ENCODE results near the gene ADISSP.
"Not testable (repeated sequence)": the region's sequence is repeated elsewhere in the genome, so short reads cannot be mapped to it uniquely, and the experiment has no call there.

The ADISSP gene

DNA sequence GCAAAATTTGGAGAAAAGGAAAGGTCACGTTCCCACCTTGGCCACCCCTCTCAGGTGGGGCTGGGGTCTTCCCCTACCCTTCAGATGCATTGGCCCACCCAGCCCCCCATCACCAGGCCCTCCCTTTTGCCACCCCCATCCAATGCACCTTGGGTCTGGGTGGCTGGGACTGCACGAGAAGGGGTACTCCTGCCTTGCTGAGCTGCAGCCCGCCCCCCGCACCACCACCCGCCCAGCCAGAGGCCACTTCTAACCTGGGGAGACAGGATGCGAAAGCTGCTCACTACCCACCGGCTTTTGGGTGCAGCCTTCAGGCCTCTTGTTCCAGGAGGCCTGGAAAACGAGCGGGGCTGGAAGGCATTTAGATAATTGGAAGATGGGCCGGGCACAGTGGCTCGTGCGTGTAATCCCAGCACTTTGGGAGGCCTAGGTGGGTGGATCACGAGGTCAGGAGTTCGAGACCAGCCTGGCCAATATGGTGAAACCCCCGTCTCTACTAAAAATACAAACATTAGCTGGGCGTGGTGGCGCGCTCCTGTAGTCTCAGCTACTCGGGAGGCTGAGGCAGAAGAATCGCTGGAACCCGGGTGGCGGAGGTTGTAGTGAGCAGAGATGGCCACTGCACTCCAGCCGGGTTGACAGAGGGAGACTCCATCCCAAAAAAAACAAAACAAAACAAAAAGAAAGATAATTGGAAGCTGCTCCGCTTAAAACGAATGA, 27.3 kb upstream of the ADISSP start:
- intact Hi-C loops (cut with DNase I; ENCODE audit: low total_unique reads), result no loop called here
- no peaks in the 10 kb centered on the region for H3K27me3 ChIP-seq
- TF ChIP-seq, protein P1, sequence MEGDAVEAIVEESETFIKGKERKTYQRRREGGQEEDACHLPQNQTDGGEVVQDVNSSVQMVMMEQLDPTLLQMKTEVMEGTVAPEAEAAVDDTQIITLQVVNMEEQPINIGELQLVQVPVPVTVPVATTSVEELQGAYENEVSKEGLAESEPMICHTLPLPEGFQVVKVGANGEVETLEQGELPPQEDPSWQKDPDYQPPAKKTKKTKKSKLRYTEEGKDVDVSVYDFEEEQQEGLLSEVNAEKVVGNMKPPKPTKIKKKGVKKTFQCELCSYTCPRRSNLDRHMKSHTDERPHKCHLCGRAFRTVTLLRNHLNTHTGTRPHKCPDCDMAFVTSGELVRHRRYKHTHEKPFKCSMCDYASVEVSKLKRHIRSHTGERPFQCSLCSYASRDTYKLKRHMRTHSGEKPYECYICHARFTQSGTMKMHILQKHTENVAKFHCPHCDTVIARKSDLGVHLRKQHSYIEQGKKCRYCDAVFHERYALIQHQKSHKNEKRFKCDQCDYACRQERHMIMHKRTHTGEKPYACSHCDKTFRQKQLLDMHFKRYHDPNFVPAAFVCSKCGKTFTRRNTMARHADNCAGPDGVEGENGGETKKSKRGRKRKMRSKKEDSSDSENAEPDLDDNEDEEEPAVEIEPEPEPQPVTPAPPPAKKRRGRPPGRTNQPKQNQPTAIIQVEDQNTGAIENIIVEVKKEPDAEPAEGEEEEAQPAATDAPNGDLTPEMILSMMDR (IDR thresholded peaks at IDR 0.05), result no peak
- H3K9me3 ChIP-seq, result no peaks in the 10 kb centered on the region
- H3K36me3 ChIP-seq, result peaks cover 8 to 18% (median 9%) of the 10 kb centered on the region in 3 donors
- DNase-seq, result no peak
- H3K4me3 ChIP-seq, result peak overlapping the region; percentile 66 to 69
- peak overlapping the region; percentile 93 to 97 for H3K27ac ChIP-seq
- H3K4me1 ChIP-seq, result peaks cover 0 to 38% (median 26%) of the 10 kb centered on the region in 4 donors

DNA sequence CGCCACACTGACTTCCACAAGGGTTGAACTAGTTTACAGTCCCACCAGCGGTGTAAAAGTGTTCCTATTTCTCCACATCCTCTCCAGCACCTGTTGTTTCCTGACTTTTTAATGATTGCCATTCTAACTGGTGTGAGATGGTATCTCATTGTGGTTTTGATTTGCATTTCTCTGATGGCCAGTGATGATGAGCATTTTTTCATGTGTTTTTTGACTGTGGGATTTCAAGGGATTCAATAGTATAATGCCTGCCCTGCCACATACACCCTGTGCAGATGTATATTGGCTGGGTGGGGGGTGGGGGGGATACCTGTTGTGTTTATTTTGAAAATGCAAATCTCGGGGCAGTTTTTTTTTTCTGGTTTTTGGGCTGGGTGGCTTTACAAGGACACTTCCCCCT, 26.6 kb upstream of the ADISSP start:
- not testable (repeated sequence) for H3K27me3 ChIP-seq, H3K27ac ChIP-seq

DNA sequence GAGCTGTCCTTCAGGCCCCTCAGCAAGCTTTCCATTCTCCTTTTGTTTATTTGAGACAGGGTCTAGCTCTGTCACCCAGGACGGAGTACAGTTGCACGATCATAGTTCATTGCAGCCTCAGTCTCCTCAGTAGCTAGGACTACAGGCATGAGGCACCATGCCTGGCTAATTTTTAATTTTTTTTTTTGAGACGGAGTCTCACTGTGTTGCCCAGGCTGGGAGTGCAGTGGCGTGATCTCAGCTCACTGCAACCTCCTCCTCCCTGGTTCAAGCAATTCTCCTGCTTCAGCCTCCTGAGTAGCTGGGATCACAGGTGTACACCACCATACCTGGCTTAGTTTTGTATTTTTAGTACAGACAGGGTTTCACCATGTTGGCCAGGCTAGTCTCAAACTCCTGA, 21.6 kb upstream of the ADISSP start:
- not testable (repeated sequence) for H3K27ac ChIP-seq, H3K4me3 ChIP-seq, DNase-seq, H3K27me3 ChIP-seq, H3K36me3 ChIP-seq, H3K9me3 ChIP-seq
- intact Hi-C loops (cut with DNase I; ENCODE audit: low total_unique reads), result loop anchor here (5.0 to 10.0 kb wide), 2 partner anchors 66 to 298 kb away; no protein-coding TSS in a partner anchor
- peaks cover 0 to 24% (median 20%) of the 10 kb centered on the region in 4 donors for H3K4me1 ChIP-seq

More for the DNA sequence above, 26.6 kb upstream of the ADISSP start:
- Histone ChIP-seq H3K36me3 (peaks cover 5 to 16% (median 9%) of the 10 kb centered on the region in 3 donors), H3K4me1 (peaks cover 0 to 36% (median 23%) of the 10 kb centered on the region in 4 donors)
- H3K9me3 ChIP-seq; H3K4me3 ChIP-seq; intact Hi-C loops (cut with DNase I; ENCODE audit: low total_unique reads); DNase-seq: not testable (repeated sequence)

GRCh38 chr20:3788685-3789155, 21.2 kb upstream of the ADISSP start:
- H3K4me3 ChIP-seq, result no peak overlapping the region
- H3K36me3 ChIP-seq, result peaks cover 0 to 7% (median 6%) of the 10 kb centered on the region in 3 donors
- H3K27me3 ChIP-seq, result no peaks in the 10 kb centered on the region
- H3K4me1 ChIP-seq, result peaks cover 0 to 29% (median 25%) of the 10 kb centered on the region in 4 donors
- H3K9me3 ChIP-seq, result no peaks in the 10 kb centered on the region
- H3K27ac ChIP-seq, result no peak overlapping the region
- TF ChIP-seq, protein P1 (IDR thresholded peaks at IDR 0.05), result no peak
- intact Hi-C loops (cut with DNase I; ENCODE audit: low total_unique reads), result loop anchor here (5.0 to 10.0 kb wide), 2 partner anchors 66 to 299 kb away; no protein-coding TSS in a partner anchor
- DNase-seq, result no peak

- Histone ChIP-seq H3K4me3 (peak overlapping the region; percentile 19 to 56), H3K27me3 (no peaks in the 10 kb centered on the region), H3K36me3 (peaks cover 0 to 7% (median 6%) of the 10 kb centered on the region in 3 donors), H3K9me3 (no peaks in the 10 kb centered on the region), H3K27ac (peak overlapping the region in 1 of 2 donors; percentile 53), H3K4me1 (peaks cover 0 to 38% (median 33%) of the 10 kb centered on the region in 4 donors)
- no peak for DNase-seq
- intact Hi-C loops (cut with DNase I; ENCODE audit: low total_unique reads), result loop anchor here (2.0 to 10.0 kb wide), 3 partner anchors 33 to 300 kb away; partner anchors contain the start of gene AP5S1
- TF ChIP-seq, protein P1 (IDR thresholded peaks at IDR 0.05), result no peak
Observed at GRCh38 chr20:3787324-3788014, 19.9 kb upstream of the ADISSP start.

DNA sequence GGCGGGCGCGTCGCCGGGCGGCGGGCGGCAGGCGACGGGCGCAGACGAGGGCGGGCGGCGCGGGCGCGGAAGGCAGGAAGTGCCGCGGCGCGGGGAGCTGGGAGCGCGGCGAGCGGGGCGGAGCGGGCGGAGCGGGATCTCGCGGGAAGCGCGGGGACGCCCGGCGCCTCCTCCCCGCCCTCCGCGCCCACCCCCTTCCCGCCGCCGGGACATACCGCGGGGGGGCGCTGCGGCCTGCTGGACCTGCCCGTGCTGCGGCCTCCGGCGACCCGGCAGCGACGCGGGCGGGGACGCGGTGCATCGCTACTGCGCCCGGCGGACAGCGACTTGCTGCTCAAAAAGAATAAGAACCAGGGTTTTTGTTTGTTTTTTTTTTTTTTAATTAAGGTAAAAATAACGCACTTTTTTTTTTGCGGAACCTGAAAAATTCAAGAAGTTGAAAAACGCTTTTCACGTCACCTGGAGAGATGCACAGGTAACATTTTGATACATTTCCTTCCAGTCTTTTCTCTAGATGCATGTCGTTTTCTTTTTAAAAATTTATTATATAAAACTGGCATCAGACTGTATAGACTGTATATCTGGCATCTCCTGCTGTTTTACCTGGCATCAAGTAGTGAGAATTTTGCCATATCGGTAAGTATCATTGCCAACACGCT, 19.2 kb upstream of the ADISSP start, which contains the start of gene CENPB:
Gene CENPB, minus strand, starts transcription at position 76 of the 659 bp plus-strand sequence. CDS start 257 bp downstream, outside the sequence.
- Histone ChIP-seq H3K4me1 (peaks cover 0 to 38% (median 35%) of the 10 kb centered on the region in 4 donors), H3K36me3 (peaks cover 0 to 7% (median 6%) of the 10 kb centered on the region in 3 donors), H3K4me3 (peak within 1 kb of the TSS; percentile 56 to 85), H3K27me3 (no peaks in the 10 kb centered on the region), H3K9me3 (no peaks in the 10 kb centered on the region), H3K27ac (peak within 1 kb of the TSS; percentile 82 to 85)
- DNase-seq, result peak; percentile 87 to 94
- TF ChIP-seq, protein P1 (IDR thresholded peaks at IDR 0.05), result peak; percentile 73 to 80
- intact Hi-C loops (cut with DNase I; ENCODE audit: low total_unique reads), result loop anchor here (2.0 to 10.0 kb wide), 3 partner anchors 34 to 301 kb away; partner anchors contain the start of gene AP5S1
